ENCODE data around the gene FOXD2. TPM values are rescaled to one million over a fixed set of nuclear protein-coding genes. Genes with fewer than 3 reads are reported as not detected.

The FOXD2 gene
- total RNA-seq, 1 donor from 2014 or later, result 0.15 TPM

DNA sequence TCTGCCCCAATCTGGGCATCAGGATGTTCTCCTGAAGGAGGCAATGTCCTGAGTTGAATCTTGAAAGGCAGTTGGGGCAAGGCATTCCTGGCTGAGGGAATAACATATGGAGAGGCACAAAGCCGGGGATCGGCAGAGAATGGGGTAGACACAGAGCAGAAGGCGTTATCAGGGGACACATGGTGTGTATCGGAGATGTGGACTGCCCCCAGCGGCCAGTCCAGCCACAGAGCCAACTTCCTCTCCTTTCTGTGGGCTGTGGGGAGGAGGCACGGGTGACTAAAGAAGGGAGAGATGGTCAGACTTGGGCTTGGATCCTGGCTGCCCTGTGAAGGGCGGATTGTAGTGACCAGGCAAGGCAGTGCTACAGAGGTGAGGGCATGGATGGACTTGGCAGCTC lies 32.1 kb downstream of the FOXD2 start:
- Mint-ChIP-seq H3K27me3 (ENCODE audit: unreplicated experiment) (no peaks in the 10 kb centered on the region), H3K4me3 (ENCODE audit: unreplicated experiment) (no peak overlapping the region), H3K36me3 (ENCODE audit: low read depth, unreplicated experiment) (no peaks in the 10 kb centered on the region), H3K4me1 (ENCODE audit: unreplicated experiment) (no peaks in the 10 kb centered on the region), H3K27ac (ENCODE audit: unreplicated experiment) (no peak overlapping the region), H3K9me3 (ENCODE audit: unreplicated experiment) (no peaks in the 10 kb centered on the region)
- TF ChIP-seq, protein P1, sequence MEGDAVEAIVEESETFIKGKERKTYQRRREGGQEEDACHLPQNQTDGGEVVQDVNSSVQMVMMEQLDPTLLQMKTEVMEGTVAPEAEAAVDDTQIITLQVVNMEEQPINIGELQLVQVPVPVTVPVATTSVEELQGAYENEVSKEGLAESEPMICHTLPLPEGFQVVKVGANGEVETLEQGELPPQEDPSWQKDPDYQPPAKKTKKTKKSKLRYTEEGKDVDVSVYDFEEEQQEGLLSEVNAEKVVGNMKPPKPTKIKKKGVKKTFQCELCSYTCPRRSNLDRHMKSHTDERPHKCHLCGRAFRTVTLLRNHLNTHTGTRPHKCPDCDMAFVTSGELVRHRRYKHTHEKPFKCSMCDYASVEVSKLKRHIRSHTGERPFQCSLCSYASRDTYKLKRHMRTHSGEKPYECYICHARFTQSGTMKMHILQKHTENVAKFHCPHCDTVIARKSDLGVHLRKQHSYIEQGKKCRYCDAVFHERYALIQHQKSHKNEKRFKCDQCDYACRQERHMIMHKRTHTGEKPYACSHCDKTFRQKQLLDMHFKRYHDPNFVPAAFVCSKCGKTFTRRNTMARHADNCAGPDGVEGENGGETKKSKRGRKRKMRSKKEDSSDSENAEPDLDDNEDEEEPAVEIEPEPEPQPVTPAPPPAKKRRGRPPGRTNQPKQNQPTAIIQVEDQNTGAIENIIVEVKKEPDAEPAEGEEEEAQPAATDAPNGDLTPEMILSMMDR (IDR thresholded peaks at IDR 0.05; ENCODE audit: unreplicated experiment), result no peak
- DNase-seq (ENCODE audit: low spot score), result no peak

DNA sequence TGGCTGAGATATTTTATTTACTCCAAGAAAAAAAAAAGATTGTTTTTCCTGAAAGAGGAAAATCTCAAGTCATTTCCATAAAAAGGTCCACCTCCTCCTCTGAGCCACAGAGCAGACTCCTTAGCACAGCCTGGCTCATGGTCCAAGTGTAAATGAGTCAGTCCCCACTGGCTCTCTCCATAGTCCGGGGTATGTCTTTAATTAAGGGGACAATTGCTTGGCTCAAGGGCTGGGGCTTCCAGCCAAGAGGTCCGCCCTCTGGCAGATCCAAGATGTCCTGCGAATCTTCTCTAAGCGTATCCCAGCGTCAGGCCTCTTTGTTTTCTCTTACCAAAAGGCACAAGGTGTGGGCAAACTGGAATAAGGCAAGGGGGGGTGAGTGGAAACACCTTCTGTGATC lies 33.3 kb downstream of the FOXD2 start:
- Mint-ChIP-seq H3K27me3 (ENCODE audit: unreplicated experiment) (no peaks in the 10 kb centered on the region), H3K9me3 (ENCODE audit: unreplicated experiment) (no peaks in the 10 kb centered on the region), H3K4me1 (ENCODE audit: unreplicated experiment) (no peaks in the 10 kb centered on the region), H3K36me3 (ENCODE audit: low read depth, unreplicated experiment) (no peaks in the 10 kb centered on the region), H3K4me3 (ENCODE audit: unreplicated experiment) (no peak overlapping the region), H3K27ac (ENCODE audit: unreplicated experiment) (no peak overlapping the region)
- TF ChIP-seq, protein P1 (IDR thresholded peaks at IDR 0.05; ENCODE audit: unreplicated experiment), result no peak
- DNase-seq (ENCODE audit: low spot score), result no peak

DNA sequence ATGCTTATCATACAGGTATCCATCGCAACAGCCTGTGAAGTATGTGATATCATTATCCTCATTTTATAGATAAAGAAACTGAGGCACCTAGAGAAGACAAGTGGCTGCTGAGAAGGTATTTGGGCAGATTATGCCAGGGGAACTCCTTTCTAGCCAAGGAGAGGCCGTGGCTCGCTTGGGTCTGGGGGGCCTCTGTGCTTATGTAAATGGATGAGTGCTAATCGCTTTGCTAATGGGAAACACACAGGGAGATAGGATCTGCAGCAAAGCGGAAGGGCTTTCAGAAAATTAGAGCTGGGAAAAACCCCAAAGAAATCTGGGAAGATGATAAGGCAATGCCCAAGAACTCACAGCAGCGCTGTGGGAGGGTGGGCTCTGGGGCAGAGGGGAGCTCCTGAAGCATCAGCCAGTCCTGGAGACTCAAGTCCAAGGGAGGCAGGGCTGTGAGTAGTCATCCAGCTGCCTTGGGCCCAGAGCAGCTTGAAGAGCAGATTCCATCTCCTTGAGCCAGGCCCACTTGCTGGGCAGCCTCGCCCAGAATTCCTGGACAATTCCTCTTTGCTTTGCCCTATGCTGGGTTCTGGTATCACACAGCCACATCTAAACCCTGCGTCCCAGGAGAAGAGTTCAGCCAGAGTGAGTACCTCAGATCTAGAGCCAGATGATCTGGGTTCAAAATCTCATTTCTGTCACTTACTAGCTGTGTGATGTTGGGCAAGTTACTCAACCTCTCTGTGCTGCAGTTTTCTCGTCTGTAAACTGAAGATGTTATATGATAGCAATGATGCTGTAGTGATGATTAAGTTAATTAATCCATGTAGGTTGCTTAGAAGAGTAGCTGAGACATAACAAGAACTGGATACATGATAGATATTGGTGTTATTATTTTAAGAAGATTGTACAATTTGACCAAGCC lies 36.7 kb downstream of the FOXD2 start:
- Mint-ChIP-seq H3K9me3 (ENCODE audit: unreplicated experiment) (no peaks in the 10 kb centered on the region), H3K4me3 (ENCODE audit: unreplicated experiment) (no peak overlapping the region), H3K27me3 (ENCODE audit: unreplicated experiment) (no peaks in the 10 kb centered on the region), H3K4me1 (ENCODE audit: unreplicated experiment) (no peaks in the 10 kb centered on the region), H3K27ac (ENCODE audit: unreplicated experiment) (no peak overlapping the region), H3K36me3 (ENCODE audit: low read depth, unreplicated experiment) (no peaks in the 10 kb centered on the region)
- no peak for DNase-seq (ENCODE audit: low spot score)
- TF ChIP-seq, protein P1 (IDR thresholded peaks at IDR 0.05; ENCODE audit: unreplicated experiment), result no peak

DNA sequence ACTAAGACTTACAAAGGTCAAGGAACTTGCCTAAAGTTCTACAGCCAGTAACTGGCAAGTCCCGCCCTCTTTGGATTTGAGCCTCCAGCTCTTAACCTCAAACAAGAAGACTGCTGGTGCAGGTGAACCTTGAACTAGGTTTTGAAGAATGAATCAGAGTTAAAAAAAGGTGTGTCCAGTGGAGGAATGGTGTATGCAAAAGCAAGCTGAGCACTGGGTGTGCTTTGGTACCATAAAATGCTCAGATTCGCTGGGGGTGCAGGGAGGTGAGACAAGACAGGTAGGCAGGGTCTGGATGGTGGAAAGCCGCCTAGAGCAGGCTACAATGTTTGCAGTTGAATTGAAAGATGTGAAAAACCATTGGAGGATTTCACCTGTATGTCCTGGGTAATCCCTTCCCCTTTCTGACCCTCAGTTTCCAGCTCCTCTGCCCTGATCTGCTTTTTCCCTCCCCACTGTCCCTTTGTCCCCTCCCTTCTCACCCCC lies 39.8 kb downstream of the FOXD2 start:
- Mint-ChIP-seq H3K4me1 (ENCODE audit: unreplicated experiment) (peaks cover 3% of the 10 kb centered on the region), H3K4me3 (ENCODE audit: unreplicated experiment) (no peak overlapping the region), H3K36me3 (ENCODE audit: low read depth, unreplicated experiment) (no peaks in the 10 kb centered on the region), H3K27me3 (ENCODE audit: unreplicated experiment) (peaks cover 4% of the 10 kb centered on the region), H3K9me3 (ENCODE audit: unreplicated experiment) (no peaks in the 10 kb centered on the region), H3K27ac (ENCODE audit: unreplicated experiment) (no peak overlapping the region)
- DNase-seq (ENCODE audit: low spot score), result no peak
- TF ChIP-seq, protein P1 (IDR thresholded peaks at IDR 0.05; ENCODE audit: unreplicated experiment), result no peak

DNA sequence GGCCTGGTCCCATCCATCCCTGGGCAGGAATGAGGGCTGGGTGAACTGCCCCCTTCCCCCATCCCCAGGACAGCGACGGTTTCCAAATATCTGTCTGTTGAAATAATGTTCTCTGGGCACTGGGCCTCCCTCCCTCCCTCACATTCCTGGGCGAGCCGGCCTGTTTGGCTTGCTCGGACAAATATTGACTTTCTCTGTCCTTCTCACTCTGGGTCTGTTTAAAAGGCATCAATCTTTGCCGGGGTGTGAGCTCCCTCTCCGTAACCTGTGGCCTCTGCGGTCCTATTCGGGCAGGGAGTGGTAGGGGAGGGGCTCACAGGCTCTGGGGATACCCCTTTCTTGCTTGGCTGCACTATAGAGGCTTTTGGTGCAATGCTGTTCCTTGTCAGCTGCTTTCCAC lies 40.2 kb downstream of the FOXD2 start:
- H3K27ac Mint-ChIP-seq (ENCODE audit: unreplicated experiment), result no peak overlapping the region
- TF ChIP-seq, protein P1 (IDR thresholded peaks at IDR 0.05; ENCODE audit: unreplicated experiment), result no peak
- H3K4me1 Mint-ChIP-seq (ENCODE audit: unreplicated experiment), result peaks cover 7% of the 10 kb centered on the region
- H3K4me3 Mint-ChIP-seq (ENCODE audit: unreplicated experiment), result no peak overlapping the region
- H3K9me3 Mint-ChIP-seq (ENCODE audit: unreplicated experiment), result no peaks in the 10 kb centered on the region
- DNase-seq (ENCODE audit: low spot score), result no peak
- H3K36me3 Mint-ChIP-seq (ENCODE audit: low read depth, unreplicated experiment), result no peaks in the 10 kb centered on the region
- peaks cover 4% of the 10 kb centered on the region for H3K27me3 Mint-ChIP-seq (ENCODE audit: unreplicated experiment)
